NT2/D1 (cell line): ENCODE results near the gene NKX3-2.

Source experiments
- DNase-seq: peaks from one replicate; pipeline ENCODE4 v3.0.0-alpha.2; 2011; ENCODE audit warnings: low read depth, low spot score
- H3K27me3 ChIP-seq: 2 replicates; pipeline ENCODE4 v1.6.0; 2011; ENCODE audit warnings: mild to moderate bottlenecking; ENCODE audit not compliant: insufficient read length, insufficient read depth
- H3K36me3 ChIP-seq: 2 replicates; pipeline ENCODE4 v1.6.1; 2011; ENCODE audit warnings: mild to moderate bottlenecking, low read length, mixed read lengths; ENCODE audit not compliant: insufficient read depth, insufficient read length
- H3K4me1 ChIP-seq: 2 replicates; pipeline ENCODE4 v1.5.1; 2011; ENCODE audit not compliant: insufficient read depth, insufficient read length
- H3K4me3 ChIP-seq: 2 replicates; pipeline ENCODE4 v1.5.1; 2011; ENCODE audit warnings: low read depth; ENCODE audit not compliant: insufficient read length
- H3K9ac ChIP-seq: 2 replicates; pipeline ENCODE4 v1.6.0; 2011; ENCODE audit warnings: low read depth; ENCODE audit not compliant: insufficient read length
- H3K9me3 ChIP-seq: 2 replicates; pipeline ENCODE4 v1.5.1; 2011; ENCODE audit warnings: mild to moderate bottlenecking, low read length; ENCODE audit not compliant: insufficient read depth
- SUZ12 ChIP-seq: IDR thresholded peaks from 2 replicates; pipeline ENCODE4 v1.6.1; 2011; ENCODE audit not compliant: insufficient read length, insufficient read depth; ENCODE audit errors: extremely low read depth
- YY1 ChIP-seq: IDR thresholded peaks from 2 replicates; pipeline ENCODE4 v1.6.1; 2011; ENCODE audit not compliant: insufficient read length, insufficient read depth
- ZNF274 ChIP-seq: IDR thresholded peaks from 2 replicates; pipeline ENCODE4 v1.6.1; 2011; ENCODE audit warnings: mild to moderate bottlenecking, low read depth, low read length

Gene NKX3-2

DNA sequence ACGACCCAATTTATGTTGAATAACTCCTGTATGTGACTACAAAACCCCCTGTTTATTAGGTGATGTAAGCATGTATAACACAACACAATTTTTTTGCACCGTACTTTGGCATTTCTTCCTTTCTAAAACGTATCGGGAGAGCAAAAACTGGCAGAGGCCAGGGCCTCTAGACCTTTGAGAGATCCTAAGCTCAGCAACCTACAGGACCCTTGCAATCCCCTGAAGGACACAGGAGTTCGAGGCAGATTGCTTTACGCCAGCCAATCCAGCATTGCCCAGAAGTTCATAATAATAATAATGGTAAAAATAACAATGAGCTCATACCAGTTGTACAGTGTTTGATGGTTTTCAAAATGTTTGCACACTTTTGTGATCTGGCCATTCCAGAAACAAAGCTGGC is 7.7 kb downstream of the NKX3-2 start:
- H3K9ac ChIP-seq: no peak overlapping the region
- peaks cover 13% of the 10 kb centered on the region; the same call in 1 of the 2 replicates for H3K9me3 ChIP-seq
- H3K27me3 ChIP-seq: no peaks in the 10 kb centered on the region
- peaks cover 22% of the 10 kb centered on the region for H3K36me3 ChIP-seq
- no peak overlapping the region for H3K4me3 ChIP-seq
- TF ChIP-seq SUZ12 (no peak), ZNF274 (no peak), YY1 (no peak)
- peaks cover 15% of the 10 kb centered on the region for H3K4me1 ChIP-seq
- no peak for DNase-seq

DNA sequence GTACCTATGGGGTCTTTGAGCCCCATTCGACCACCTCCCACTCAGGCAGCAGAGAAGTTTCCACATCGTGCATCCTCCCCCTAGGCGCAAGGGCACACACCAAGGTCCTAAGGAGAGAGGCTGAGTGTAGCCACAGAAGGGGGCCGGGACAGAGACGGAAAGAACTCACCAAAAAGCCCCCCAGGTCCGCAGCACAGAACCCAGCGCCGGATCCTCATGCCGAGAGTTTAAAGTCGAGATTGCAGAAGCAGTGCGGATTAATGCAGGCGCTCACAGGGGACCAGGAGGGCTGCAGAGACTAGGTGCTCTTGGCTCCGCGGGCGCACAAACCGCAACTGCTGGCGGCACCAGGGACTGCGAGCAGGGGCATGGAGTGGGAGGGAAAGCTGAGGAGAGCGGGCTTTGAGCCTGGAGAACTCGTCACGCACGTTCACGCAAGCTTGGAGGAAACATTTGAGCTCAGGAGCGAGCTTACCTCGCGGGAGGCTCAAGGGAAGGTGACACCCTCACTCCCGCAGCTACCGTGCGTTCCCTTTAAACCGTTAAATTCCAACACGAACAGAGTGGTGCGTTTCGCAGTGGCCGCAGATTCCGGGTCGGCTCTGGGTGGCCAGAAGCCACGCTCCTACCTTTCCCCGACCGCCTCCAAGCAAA is 8.5 kb downstream of the NKX3-2 start:
- Histone ChIP-seq H3K27me3 (no peaks in the 10 kb centered on the region), H3K4me3 (no peak overlapping the region), H3K4me1 (peaks cover 15% of the 10 kb centered on the region), H3K9me3 (peaks cover 13% of the 10 kb centered on the region; the same call in 1 of the 2 replicates), H3K9ac (peak overlapping the region; percentile 36), H3K36me3 (peaks cover 14% of the 10 kb centered on the region)
- TF ChIP-seq SUZ12: no peak
- no peak for TF ChIP-seq ZNF274
- DNase-seq: no peak

DNA sequence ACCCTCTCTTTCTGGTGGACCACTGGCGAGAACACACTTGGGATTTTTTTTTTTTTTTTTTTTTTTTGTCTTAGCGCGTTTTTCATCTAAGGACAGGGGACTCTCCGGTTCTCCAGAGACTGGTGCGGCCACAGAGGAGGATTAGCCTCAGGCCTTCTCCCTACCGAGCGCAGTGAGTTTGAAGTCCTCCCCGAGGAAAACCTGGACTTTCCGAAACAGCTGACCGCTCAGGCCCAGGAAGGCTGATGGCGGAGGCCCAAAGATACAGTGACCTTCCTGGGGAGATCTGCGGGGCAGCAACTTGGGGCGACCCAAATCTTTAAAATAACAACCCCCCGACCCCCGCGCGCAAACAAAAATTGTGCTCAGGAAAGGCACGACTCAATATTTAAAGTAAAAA is 9.2 kb downstream of the NKX3-2 start:
- Histone ChIP-seq H3K4me3 (no peak overlapping the region), H3K9me3 (peaks cover 13% of the 10 kb centered on the region; the same call in 1 of the 2 replicates), H3K9ac (no peak overlapping the region), H3K27me3 (no peaks in the 10 kb centered on the region), H3K36me3 (peaks cover 7% of the 10 kb centered on the region), H3K4me1 (peaks cover 15% of the 10 kb centered on the region)
- no peak for DNase-seq
- TF ChIP-seq ZNF274: no peak
- no peak for TF ChIP-seq YY1
- no peak for TF ChIP-seq SUZ12

DNA sequence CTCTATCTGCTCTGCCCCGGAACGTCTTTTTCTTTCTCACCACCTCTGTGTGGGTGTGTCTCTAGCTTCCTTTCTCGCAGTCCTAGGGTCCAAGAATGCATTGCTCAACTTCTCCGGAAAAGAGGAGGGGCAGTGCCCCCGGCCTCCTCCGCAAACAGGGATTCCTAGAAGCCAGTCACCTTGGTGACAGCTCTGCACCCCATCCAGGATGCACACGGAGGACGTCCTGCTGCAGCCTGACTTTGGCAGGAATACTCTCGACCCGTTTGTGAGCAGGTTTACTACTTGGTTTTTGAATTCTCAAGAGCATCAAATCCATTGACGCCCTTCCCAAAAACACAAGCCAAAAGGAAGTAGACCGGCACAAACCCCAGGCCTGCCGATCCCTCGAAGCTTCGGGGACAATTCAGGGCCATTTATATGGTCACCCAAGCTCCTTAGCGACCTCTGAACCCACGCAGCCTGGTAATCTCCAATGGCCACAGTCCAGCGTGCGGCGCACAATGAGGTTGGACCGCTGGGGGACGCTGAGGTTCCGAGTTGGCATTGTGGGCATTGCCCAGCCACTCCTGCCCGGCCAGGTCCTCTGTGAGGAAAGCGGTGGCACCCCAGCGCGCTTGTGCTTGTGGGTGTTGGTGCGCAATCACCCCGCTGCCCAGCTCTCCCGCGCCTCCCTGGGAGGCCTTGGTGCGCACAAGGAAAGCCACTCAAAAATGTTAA is 9.8 kb downstream of the NKX3-2 start:
- H3K4me3 ChIP-seq: no peak overlapping the region
- DNase-seq: no peak
- no peaks in the 10 kb centered on the region for H3K27me3 ChIP-seq
- H3K9me3 ChIP-seq: peaks cover 9% of the 10 kb centered on the region; the same call in 1 of the 2 replicates
- peaks cover 1% of the 10 kb centered on the region for H3K36me3 ChIP-seq
- H3K4me1 ChIP-seq: peaks cover 15% of the 10 kb centered on the region
- TF ChIP-seq SUZ12: no peak
- no peak for TF ChIP-seq YY1
- no peak overlapping the region for H3K9ac ChIP-seq

DNA sequence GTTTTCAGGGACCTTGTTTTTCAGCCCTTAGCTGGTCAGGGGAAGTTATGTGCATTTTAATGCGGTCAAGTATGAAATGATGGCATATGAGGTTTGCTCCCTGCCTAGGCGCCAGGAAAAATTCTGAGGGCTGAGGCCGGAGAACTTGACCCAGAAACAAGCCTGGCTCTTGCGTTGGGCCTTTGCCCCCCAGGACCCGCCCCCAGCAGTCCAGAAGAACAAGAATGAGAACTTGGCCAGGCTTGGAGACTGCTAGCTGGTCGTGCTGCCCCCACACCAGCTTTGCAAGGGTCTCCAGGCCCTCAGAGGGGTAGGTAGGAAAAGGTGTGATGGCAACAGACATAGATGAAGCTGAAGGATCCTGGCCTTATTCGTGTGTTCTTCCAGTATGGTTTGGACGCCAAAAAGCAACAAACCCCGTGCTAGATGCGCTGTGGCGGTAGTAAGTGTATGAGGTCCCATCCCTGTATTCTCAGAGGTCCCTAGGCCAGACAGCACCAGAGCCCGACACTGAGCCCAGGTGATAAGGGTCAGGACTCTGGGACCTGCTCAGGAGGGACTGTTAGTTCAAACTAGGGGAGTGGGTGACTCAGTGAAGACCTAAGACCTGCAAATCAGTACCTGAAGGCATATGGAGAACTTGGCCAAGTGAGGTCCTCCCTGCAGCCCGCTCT is 10.5 kb downstream of the NKX3-2 start:
- Histone ChIP-seq H3K4me1 (peaks cover 15% of the 10 kb centered on the region), H3K4me3 (no peak overlapping the region), H3K36me3 (no peaks in the 10 kb centered on the region), H3K9me3 (peaks cover 6% of the 10 kb centered on the region; the same call in 1 of the 2 replicates), H3K27me3 (no peaks in the 10 kb centered on the region), H3K9ac (peak overlapping the region; percentile 4)
- no peak for TF ChIP-seq SUZ12
- TF ChIP-seq ZNF274: no peak
- no peak for TF ChIP-seq YY1
- no peak for DNase-seq

DNA sequence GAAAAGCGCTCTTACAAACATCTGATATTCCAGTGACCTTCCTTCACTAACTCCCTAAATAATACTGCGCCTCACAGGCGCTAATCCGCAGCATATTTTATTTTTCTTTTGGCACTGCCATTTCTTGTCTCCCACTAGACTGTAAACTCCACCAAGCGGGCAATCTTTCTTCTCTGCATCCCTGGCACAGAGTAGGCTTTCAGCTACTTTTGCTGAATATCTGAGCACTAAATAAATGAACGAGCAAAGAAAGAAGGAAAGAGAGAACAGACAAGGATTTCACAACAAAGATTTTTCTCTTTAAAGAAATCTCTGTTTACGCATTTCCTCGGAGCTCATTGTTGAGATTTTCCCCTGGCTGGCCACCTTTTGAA is 12.7 kb downstream of the NKX3-2 start:
- Histone ChIP-seq H3K9me3 (no peaks in the 10 kb centered on the region), H3K27me3 (no peaks in the 10 kb centered on the region), H3K36me3 (peaks cover 6% of the 10 kb centered on the region), H3K4me3 (peak overlapping the region; percentile 42), H3K4me1 (peaks cover 13% of the 10 kb centered on the region), H3K9ac (peak overlapping the region; percentile 69)
- no peak for DNase-seq
- TF ChIP-seq YY1: no peak
- no peak for TF ChIP-seq ZNF274
- TF ChIP-seq SUZ12: no peak

DNA sequence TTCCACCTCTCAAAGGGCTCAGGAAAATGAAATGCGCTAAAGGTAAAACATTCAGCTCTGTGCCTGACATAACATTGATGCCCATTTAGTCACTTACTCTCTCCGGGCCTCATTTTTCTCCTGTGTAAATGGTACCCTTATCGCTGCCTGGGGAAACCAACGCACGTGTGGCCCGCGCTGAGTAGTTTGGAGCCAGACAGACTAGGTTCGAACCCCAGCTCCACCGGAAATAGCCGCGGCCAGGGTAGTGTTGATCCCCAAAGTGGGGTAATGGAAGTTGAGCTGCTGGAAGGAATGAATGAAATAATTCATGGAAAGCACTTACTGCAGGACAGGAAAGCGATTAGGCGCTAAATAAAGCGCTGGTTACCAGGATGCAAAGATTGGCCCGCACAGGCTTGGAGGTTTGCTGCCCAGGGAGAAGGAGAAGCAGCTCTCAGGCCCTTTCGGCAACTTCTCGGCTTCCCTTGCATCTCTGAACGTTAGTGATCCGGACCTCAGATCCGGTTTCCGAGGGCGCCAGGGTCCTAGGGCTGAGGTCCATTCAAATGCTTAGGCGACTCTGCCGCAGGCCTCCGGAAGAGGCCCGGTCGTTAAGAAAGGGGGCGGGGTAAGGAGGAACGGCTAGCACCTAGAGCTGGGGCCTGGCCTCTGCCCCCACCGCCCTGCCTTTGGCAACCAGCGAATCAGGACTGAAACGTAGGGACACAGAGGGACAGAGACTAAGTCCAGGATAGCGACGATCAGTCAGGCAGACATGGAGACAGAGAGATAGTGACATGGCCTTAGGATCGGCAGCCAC is 13.3 kb downstream of the NKX3-2 start:
- TF ChIP-seq ZNF274 (no peak), SUZ12 (no peak), YY1 (no peak)
- Histone ChIP-seq H3K36me3 (peaks cover 6% of the 10 kb centered on the region), H3K4me3 (peak overlapping the region; percentile 42), H3K9me3 (no peaks in the 10 kb centered on the region), H3K4me1 (peaks cover 12% of the 10 kb centered on the region), H3K9ac (peak overlapping the region; percentile 81), H3K27me3 (no peaks in the 10 kb centered on the region)
- DNase-seq: peak; percentile 72
